Neural crest cell (in vitro differentiated cells): ENCODE data around the gene DLEC1. TPM values are rescaled to one million over a fixed set of nuclear protein-coding genes. Genes with fewer than 3 reads are reported as not detected.

Source experiments
- DNase-seq: peaks from one replicate; pipeline ENCODE4 v3.0.0; 2021; ENCODE audit warnings: low read depth, mixed read lengths, low spot score
- H3K27ac Mint-ChIP-seq: one replicate; pipeline ENCODE4 v1.8.0; 2021; ENCODE audit warnings: mild to moderate bottlenecking, mixed read lengths; ENCODE audit not compliant: unreplicated experiment
- H3K27me3 Mint-ChIP-seq: 2 replicates; pipeline ENCODE4 v1.8.0; 2021; ENCODE audit warnings: low read depth, mild to moderate bottlenecking, mixed read lengths
- H3K36me3 Mint-ChIP-seq: 2 replicates; pipeline ENCODE4 v1.8.0; 2021; ENCODE audit warnings: low read depth, mild to moderate bottlenecking, mixed read lengths
- H3K4me1 Mint-ChIP-seq: 2 replicates; pipeline ENCODE4 v1.8.0; 2021; ENCODE audit warnings: mixed read lengths
- H3K4me3 Mint-ChIP-seq: one replicate; pipeline ENCODE4 v1.8.0; 2021; ENCODE audit warnings: mild to moderate bottlenecking, mixed read lengths
- H3K9me3 Mint-ChIP-seq: 2 replicates; pipeline ENCODE4 v1.8.0; 2021; ENCODE audit warnings: mixed read lengths
- CTCF ChIP-seq: fragments of 200-600 bp; sonication (generic); conservative IDR thresholded peaks from 2 replicates; pipeline ENCODE4 v1.5.0; 2021; ENCODE audit warnings: antibody characterized with exemption, mild to moderate bottlenecking
- total RNA-seq: library from RNA; stranded (reverse); gene quantifications from 2 replicates; pipeline ENCODE4 v1.2.1, GENCODE V29; 2021

The DLEC1 gene
- total RNA-seq, 1 donor from 2014 or later = 1.3 TPM

- Mint-ChIP-seq H3K4me1 (peaks cover 22% of the 10 kb centered on the region), H3K9me3 (no peaks in the 10 kb centered on the region), H3K27me3 (peaks cover 3% of the 10 kb centered on the region), H3K27ac (peak overlapping the region; percentile 27), H3K36me3 (no peaks in the 10 kb centered on the region), H3K4me3 (no peak overlapping the region)
- DNase-seq = no peak
- no peak for TF ChIP-seq CTCF
Measured at GRCh38 chr3:38097446-38098375, 58.7 kb downstream of the DLEC1 start.

GRCh38 chr3:38098376-38098723 lies 59.3 kb downstream of the DLEC1 start:
- peaks cover 22% of the 10 kb centered on the region for H3K4me1 Mint-ChIP-seq

GRCh38 chr3:38099518-38099917 lies 60.5 kb downstream of the DLEC1 start:
- Mint-ChIP-seq H3K9me3 (no peaks in the 10 kb centered on the region), H3K4me1 (peaks cover 22% of the 10 kb centered on the region), H3K4me3 (no peak overlapping the region), H3K27ac (peak overlapping the region; percentile 38), H3K27me3 (no peaks in the 10 kb centered on the region), H3K36me3 (no peaks in the 10 kb centered on the region)
- no peak for DNase-seq
- no peak for TF ChIP-seq CTCF

More at GRCh38 chr3:38098376-38098723, 59.3 kb downstream of the DLEC1 start:
- H3K9me3 Mint-ChIP-seq = no peaks in the 10 kb centered on the region
- no peak for DNase-seq
- H3K27ac Mint-ChIP-seq = no peak overlapping the region
- no peaks in the 10 kb centered on the region for H3K36me3 Mint-ChIP-seq
- H3K27me3 Mint-ChIP-seq = peaks cover under 1% of the 10 kb centered on the region
- TF ChIP-seq CTCF = no peak
- no peak overlapping the region for H3K4me3 Mint-ChIP-seq

GRCh38 chr3:38100498-38100897 lies 61.5 kb downstream of the DLEC1 start:
- TF ChIP-seq CTCF = no peak
- no peak overlapping the region for H3K4me3 Mint-ChIP-seq
- H3K27me3 Mint-ChIP-seq = no peaks in the 10 kb centered on the region
- peaks cover 1% of the 10 kb centered on the region for H3K9me3 Mint-ChIP-seq
- H3K36me3 Mint-ChIP-seq = no peaks in the 10 kb centered on the region
- peaks cover 22% of the 10 kb centered on the region for H3K4me1 Mint-ChIP-seq
- no peak for DNase-seq
- H3K27ac Mint-ChIP-seq = no peak overlapping the region

- Mint-ChIP-seq H3K36me3 (no peaks in the 10 kb centered on the region), H3K4me3 (no peak overlapping the region), H3K4me1 (peaks cover 22% of the 10 kb centered on the region), H3K9me3 (peaks cover 4% of the 10 kb centered on the region), H3K27ac (no peak overlapping the region), H3K27me3 (no peaks in the 10 kb centered on the region)
- DNase-seq = no peak
- TF ChIP-seq CTCF = no peak
Measured at GRCh38 chr3:38101811-38102443, 62.9 kb downstream of the DLEC1 start.
